ENCODE results near the gene LCP1.

DNA sequence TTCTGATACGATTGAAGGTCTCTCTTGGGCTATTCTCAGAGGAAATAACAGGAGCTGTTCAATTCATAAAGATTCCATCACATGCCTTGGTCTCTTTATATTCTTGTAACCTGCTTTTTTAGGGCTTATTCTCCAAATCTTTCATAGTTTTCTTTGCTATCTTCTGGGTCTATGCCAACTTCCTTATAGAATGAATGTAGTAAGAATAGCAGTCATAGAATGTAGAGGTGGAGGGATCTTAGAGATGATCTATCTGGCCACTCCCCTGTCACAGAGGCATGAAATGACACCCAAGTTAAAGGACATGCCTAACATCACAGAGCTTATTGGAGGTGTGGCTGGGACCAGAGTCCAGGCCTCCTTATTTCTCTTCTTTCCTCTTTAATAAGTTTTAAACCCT, 13.2 kb downstream of the LCP1 start:
- TF ChIP-seq, protein P1, sequence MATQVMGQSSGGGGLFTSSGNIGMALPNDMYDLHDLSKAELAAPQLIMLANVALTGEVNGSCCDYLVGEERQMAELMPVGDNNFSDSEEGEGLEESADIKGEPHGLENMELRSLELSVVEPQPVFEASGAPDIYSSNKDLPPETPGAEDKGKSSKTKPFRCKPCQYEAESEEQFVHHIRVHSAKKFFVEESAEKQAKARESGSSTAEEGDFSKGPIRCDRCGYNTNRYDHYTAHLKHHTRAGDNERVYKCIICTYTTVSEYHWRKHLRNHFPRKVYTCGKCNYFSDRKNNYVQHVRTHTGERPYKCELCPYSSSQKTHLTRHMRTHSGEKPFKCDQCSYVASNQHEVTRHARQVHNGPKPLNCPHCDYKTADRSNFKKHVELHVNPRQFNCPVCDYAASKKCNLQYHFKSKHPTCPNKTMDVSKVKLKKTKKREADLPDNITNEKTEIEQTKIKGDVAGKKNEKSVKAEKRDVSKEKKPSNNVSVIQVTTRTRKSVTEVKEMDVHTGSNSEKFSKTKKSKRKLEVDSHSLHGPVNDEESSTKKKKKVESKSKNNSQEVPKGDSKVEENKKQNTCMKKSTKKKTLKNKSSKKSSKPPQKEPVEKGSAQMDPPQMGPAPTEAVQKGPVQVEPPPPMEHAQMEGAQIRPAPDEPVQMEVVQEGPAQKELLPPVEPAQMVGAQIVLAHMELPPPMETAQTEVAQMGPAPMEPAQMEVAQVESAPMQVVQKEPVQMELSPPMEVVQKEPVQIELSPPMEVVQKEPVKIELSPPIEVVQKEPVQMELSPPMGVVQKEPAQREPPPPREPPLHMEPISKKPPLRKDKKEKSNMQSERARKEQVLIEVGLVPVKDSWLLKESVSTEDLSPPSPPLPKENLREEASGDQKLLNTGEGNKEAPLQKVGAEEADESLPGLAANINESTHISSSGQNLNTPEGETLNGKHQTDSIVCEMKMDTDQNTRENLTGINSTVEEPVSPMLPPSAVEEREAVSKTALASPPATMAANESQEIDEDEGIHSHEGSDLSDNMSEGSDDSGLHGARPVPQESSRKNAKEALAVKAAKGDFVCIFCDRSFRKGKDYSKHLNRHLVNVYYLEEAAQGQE (tag by site-specific recombination; IDR thresholded peaks at IDR 0.05) = no peak
- TF ChIP-seq CTCF (tag by site-specific recombination; IDR thresholded peaks at IDR 0.05) = no peak
- TF ChIP-seq ZNF398 (tag by site-specific recombination; IDR thresholded peaks at IDR 0.05) = no peak
- no peak for TF ChIP-seq ZNF23 (tag by site-specific recombination; IDR thresholded peaks at IDR 0.05; ENCODE audit: borderline replicate concordance)
- TF ChIP-seq ZNF510 (tag by site-specific recombination; IDR thresholded peaks at IDR 0.05; ENCODE audit: insufficient replicate concordance) = no peak
- TF ChIP-seq ZNF132 (tag by site-specific recombination; IDR thresholded peaks at IDR 0.05; ENCODE audit: borderline replicate concordance) = no peak
- no peak for TF ChIP-seq ZNF184 (tag by site-specific recombination; IDR thresholded peaks at IDR 0.05)
- TF ChIP-seq ZXDB (tag by site-specific recombination; IDR thresholded peaks at IDR 0.05) = no peak
- no peak for TF ChIP-seq ZNF121 (tag by site-specific recombination; IDR thresholded peaks at IDR 0.05)
- TF ChIP-seq TSHZ1 (tag by site-specific recombination; IDR thresholded peaks at IDR 0.05; ENCODE audit: borderline replicate concordance) = no peak
- TF ChIP-seq PRDM1 (tag by site-specific recombination; IDR thresholded peaks at IDR 0.05) = no peak
- no peak for TF ChIP-seq ZBTB7A (tag by site-specific recombination; IDR thresholded peaks at IDR 0.05; ENCODE audit: low read depth)
